CD4-positive, alpha-beta T cell treated with Interleukin-17A for 1 hour (primary cell): Measurements from ENCODE around the gene KCNAB2.

Source experiments
- DNase-seq: peaks from one replicate; pipeline ENCODE4 v3.0.0-alpha.2; 2020

Gene KCNAB2

DNA sequence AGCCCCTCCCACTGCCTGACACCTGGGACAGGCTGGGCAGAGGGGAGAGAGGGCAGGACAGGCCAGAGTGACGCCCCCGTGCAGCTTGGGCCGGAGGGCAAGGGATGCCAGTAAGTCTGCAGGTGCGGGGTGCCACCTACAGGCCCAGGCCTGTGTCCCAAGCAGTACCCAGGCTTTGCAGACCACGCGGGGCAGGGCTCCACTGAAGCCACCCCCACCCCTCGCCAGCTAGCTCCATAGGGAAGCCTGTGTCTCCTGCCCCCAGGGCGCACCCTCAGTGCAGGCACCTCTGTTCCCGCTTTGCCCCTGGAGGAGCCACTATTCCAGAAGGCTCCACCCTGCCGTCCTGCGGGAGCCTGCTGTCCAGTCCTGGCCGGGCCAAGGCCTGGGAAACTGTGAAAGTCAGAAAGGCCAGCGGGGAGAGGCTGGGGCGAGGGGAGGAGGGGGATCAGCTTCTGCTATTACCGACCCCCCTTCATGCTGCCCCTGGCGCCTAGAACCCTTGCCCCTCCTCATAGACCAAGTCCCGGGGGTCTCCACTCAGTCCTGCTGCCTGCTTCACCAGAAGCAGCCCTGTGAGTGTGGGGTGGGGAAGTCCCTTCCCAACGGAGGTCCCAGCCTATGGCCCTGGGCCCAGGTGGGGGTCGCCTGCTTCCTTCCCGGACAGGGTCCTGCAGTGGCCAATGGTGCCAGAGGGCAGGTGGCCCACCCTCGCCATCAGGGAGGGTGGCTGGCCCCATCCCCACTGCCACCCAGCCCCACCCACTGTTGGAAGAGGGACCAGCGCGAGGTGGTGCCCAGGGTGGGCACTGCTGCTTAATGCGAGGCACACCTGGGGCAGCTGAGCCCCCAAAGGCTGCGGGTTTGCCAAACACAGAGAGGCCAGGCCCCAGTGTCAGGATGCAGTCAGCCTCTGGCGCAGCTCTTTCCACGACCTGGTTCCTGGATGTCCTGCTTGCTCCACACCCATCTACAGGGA lies 54.4 kb downstream of the KCNAB2 start:
- DNase-seq = no peak

GRCh38 chr1:6100861-6101783 lies 55.4 kb downstream of the KCNAB2 start:
- no peak for DNase-seq

- no peak for DNase-seq
These were observed 56.3 kb downstream of the KCNAB2 start for GRCh38 chr1:6101826-6102531.

DNA sequence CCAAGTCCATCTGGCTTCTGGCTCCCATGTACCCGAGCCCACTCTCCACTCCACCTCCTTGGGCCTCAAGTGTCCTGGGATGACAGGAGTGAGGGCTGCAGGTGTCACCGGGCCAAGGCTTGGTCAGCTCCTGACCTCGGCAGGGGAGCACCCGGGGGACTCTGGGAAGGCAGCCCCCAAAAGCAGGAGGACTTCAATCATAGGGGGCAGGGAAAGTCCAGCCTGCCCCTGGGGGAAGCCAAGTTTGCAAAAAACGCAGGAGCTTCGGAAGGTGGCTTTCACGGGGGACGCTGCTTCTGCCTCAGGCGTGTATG lies 56.8 kb downstream of the KCNAB2 start:
- DNase-seq = no peak

GRCh38 chr1:6103111-6103853 lies 57.6 kb downstream of the KCNAB2 start:
- no peak for DNase-seq

- no peak for DNase-seq
These were observed 58.3 kb downstream of the KCNAB2 start for GRCh38 chr1:6103854-6104530.

GRCh38 chr1:6104631-6105030 lies 58.9 kb downstream of the KCNAB2 start:
- no peak for DNase-seq

- DNase-seq = no peak
These were observed 59.6 kb downstream of the KCNAB2 start for GRCh38 chr1:6105218-6105679.

DNA sequence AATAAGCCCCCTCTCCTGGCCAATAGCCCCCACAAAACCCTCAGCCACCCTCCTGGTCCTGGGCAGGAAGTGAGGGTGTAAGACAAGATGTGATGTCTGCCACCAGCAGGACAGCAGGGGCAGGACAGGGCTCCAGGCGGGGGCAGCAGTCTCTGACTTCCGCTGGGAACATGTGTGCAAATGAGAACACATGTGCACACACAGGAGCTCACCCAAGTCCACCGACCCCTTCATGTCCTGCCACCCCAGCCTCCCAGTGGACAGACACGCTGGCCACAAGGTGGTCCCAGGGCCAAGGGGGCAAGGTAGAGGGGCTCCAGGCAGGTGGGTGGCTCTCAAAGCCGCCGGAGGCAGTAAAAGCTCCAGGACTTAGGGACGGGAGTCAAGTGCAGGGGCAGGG lies 60.1 kb downstream of the KCNAB2 start:
- no peak for DNase-seq

- DNase-seq = no peak
These were observed 60.6 kb downstream of the KCNAB2 start for GRCh38 chr1:6106321-6106731.

- DNase-seq = no peak
These were observed 61.3 kb downstream of the KCNAB2 start for GRCh38 chr1:6106977-6107376.

GRCh38 chr1:6107409-6108356 lies 62.0 kb downstream of the KCNAB2 start:
- no peak for DNase-seq

GRCh38 chr1:6108476-6108875 lies 62.8 kb downstream of the KCNAB2 start:
- DNase-seq = no peak

GRCh38 chr1:6108937-6109614 lies 63.4 kb downstream of the KCNAB2 start:
- DNase-seq = peak; percentile 44

DNA sequence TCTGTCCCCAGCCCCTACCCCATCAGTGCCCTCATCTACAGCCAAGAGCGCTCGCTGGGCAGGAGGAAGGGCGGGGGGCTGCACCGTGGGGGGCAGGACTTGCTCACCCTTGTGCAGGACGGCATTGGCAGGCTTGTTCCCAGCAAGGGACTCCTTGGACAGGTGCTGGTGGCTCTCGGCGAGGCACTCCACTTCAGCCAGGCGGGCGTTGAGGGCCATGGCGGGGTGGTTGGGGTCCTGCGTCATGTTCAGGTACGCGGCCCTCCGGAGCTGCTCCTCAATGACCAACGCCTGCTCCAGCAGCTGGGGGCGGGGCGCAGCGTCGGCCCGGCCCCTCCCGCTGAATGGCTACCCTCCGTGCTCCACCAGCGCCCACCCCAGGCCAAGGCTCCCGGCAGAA lies 64.0 kb downstream of the KCNAB2 start:
- DNase-seq = no peak

DNA sequence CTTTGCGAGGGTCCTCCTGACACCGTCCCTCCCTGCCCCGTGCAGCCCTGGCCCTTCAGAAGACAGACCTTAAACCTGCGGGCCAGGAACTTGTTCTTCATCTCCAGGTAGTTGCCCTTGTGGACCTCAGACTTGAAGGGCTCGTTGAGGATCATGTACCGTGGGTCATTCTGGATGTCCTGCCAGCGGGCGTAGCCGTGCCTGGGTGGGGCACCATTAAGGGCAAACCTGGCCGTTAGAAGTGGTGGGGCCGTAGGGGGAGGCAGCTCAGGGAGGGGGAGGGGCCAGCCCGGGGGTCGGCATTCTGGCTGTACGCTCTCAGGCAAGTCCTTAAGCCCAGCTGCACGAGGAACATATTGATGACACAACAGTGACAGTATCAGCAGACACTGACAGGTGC lies 64.6 kb downstream of the KCNAB2 start:
- DNase-seq = no peak

- DNase-seq = no peak
These were observed 65.9 kb downstream of the KCNAB2 start for GRCh38 chr1:6111571-6111970.

GRCh38 chr1:6111991-6112689 lies 66.5 kb downstream of the KCNAB2 start:
- no peak for DNase-seq

DNA sequence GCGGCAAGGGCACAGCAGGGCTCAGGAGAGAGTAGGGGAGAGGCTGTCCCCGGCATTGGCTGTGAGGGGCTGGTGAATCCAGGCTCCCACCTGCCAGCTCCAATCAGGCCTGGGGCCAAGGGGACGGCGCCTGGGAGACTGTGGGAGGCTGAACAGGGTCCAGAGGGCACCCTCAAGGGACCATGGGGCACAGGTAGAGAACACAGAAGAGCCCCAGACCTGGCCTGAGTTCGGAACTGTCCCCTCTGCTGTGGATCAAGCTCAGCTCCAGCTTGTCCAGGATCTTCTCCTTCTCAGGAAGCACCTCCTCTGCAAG lies 67.0 kb downstream of the KCNAB2 start:
- no peak for DNase-seq
